HL-60 (cell line): ENCODE results near the gene HDAC7.

Experiments
- GABPA ChIP-seq: IDR thresholded peaks from 2 replicates; pipeline ENCODE4 v1.6.1; 2012; ENCODE audit warnings: low read depth
- TF ChIP-seq, protein P1 (sequence below): IDR thresholded peaks from one replicate; pipeline ENCODE4 v1.5.1; 2011; ENCODE audit warnings: low read length, control low read depth, inconsistent platforms; ENCODE audit not compliant: insufficient read depth
- TF ChIP-seq, protein P2 (sequence below): IDR thresholded peaks from 2 replicates; pipeline ENCODE4 v1.6.1; 2012; ENCODE audit warnings: low read depth; ENCODE audit not compliant: insufficient replicate concordance

DNA sequence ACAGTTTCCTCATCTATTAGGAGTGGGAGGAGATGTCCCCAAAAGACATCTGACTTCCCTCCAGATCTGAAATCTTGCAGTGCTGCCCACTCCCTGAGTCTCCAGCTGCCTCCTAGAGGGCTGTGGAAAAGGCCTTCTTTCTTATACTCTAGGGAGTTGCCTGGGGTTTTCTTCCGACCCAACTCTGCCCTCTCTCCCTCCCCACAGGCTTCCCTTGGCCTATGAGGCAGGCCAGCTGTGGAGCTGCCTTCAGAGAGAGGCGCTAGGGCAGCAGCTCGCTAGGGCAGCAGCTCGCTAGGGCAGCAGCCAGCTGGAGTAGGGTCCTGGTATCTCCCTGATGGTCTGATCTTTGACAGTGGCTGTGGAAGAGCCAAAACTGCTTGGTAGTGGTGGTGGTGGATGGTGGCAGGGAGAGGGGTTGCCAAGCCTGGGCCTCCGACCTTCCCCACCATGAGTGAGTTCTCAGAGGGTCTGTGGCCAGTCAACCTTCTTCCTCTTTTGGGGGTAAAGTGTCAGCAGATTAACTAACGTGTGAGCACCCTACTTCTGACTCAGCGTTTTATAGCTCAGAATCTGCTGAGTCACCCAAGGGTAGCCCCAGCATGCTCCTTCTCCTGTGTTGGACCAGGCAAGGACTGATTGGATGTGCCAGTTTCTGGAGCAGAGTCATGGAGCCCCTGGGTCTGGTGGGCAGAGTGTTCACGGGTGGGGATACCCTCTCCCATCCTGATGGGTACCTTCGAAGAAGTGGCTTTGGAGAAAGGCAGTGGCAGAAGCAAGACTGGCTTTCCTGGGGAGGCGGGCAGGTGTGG lies 44.4 kb downstream of the HDAC7 start:
- TF ChIP-seq, protein P1, sequence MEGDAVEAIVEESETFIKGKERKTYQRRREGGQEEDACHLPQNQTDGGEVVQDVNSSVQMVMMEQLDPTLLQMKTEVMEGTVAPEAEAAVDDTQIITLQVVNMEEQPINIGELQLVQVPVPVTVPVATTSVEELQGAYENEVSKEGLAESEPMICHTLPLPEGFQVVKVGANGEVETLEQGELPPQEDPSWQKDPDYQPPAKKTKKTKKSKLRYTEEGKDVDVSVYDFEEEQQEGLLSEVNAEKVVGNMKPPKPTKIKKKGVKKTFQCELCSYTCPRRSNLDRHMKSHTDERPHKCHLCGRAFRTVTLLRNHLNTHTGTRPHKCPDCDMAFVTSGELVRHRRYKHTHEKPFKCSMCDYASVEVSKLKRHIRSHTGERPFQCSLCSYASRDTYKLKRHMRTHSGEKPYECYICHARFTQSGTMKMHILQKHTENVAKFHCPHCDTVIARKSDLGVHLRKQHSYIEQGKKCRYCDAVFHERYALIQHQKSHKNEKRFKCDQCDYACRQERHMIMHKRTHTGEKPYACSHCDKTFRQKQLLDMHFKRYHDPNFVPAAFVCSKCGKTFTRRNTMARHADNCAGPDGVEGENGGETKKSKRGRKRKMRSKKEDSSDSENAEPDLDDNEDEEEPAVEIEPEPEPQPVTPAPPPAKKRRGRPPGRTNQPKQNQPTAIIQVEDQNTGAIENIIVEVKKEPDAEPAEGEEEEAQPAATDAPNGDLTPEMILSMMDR, result no peak
- TF ChIP-seq, protein P2, sequence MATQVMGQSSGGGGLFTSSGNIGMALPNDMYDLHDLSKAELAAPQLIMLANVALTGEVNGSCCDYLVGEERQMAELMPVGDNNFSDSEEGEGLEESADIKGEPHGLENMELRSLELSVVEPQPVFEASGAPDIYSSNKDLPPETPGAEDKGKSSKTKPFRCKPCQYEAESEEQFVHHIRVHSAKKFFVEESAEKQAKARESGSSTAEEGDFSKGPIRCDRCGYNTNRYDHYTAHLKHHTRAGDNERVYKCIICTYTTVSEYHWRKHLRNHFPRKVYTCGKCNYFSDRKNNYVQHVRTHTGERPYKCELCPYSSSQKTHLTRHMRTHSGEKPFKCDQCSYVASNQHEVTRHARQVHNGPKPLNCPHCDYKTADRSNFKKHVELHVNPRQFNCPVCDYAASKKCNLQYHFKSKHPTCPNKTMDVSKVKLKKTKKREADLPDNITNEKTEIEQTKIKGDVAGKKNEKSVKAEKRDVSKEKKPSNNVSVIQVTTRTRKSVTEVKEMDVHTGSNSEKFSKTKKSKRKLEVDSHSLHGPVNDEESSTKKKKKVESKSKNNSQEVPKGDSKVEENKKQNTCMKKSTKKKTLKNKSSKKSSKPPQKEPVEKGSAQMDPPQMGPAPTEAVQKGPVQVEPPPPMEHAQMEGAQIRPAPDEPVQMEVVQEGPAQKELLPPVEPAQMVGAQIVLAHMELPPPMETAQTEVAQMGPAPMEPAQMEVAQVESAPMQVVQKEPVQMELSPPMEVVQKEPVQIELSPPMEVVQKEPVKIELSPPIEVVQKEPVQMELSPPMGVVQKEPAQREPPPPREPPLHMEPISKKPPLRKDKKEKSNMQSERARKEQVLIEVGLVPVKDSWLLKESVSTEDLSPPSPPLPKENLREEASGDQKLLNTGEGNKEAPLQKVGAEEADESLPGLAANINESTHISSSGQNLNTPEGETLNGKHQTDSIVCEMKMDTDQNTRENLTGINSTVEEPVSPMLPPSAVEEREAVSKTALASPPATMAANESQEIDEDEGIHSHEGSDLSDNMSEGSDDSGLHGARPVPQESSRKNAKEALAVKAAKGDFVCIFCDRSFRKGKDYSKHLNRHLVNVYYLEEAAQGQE, result no peak
- no peak for TF ChIP-seq GABPA
